IgD-negative memory B cell (primary cell): ENCODE results near the gene SRA1. TPM values are rescaled to one million over a fixed set of nuclear protein-coding genes. Genes with fewer than 3 reads are reported as not detected.
A peak's percentile ranks its signal among the peaks of the same experiment; 100 is the strongest.
"Not testable (repeated sequence)": the region's sequence is repeated elsewhere in the genome, so short reads cannot be mapped to it uniquely, and the experiment has no call there.

ENCODE experiments used
- H3K27ac Mint-ChIP-seq, 3 donors: one replicate each; pipeline ENCODE4 v1.8.0; 2020 to 2022; ENCODE audit warnings: mild to moderate bottlenecking in 3 of 3, mixed read lengths in 3 of 3, moderate library complexity in 1 of 3
- H3K27me3 Mint-ChIP-seq: one replicate; pipeline ENCODE4 v1.8.0; 2021; ENCODE audit warnings: mixed read lengths
- H3K36me3 Mint-ChIP-seq: one replicate; pipeline ENCODE4 v1.8.0; 2020; ENCODE audit warnings: mild to moderate bottlenecking, mixed read lengths
- H3K4me1 Mint-ChIP-seq, 3 donors: one replicate each; pipeline ENCODE4 v1.8.0; 2020 to 2022; ENCODE audit warnings: mixed read lengths in 3 of 3, mild to moderate bottlenecking in 1 of 3
- H3K4me3 Mint-ChIP-seq, 4 donors: one replicate each; pipeline ENCODE4 v1.8.0; 2020 to 2022; ENCODE audit warnings: mild to moderate bottlenecking in 4 of 4, mixed read lengths in 4 of 4, moderate library complexity in 3 of 4
- H3K9me3 Mint-ChIP-seq, 3 donors: one replicate each; pipeline ENCODE4 v1.8.0; 2020 to 2021; ENCODE audit warnings: mixed read lengths in 3 of 3, mild to moderate bottlenecking in 1 of 3
- polyA plus RNA-seq: library from polyadenylated mRNA; unstranded; fragments of 300-500 nt; fragmentation: Illumina TruSeq; gene quantifications from one replicate; pipeline ENCODE4 v1.2.3, GENCODE V29; 2021

SRA1 gene
- polyA plus RNA-seq, 1 donor from 2014 or later, result 31.8 TPM

GRCh38 chr5:140587495-140587894 is 30.2 kb upstream of the SRA1 start:
- H3K27me3 Mint-ChIP-seq, result no peaks in the 10 kb centered on the region
- no peak overlapping the region for H3K4me3 Mint-ChIP-seq
- no peaks in the 10 kb centered on the region for H3K4me1 Mint-ChIP-seq
- no peak overlapping the region for H3K27ac Mint-ChIP-seq
- H3K9me3 Mint-ChIP-seq, result no peaks in the 10 kb centered on the region
- H3K36me3 Mint-ChIP-seq, result peaks cover 1% of the 10 kb centered on the region

GRCh38 chr5:140579188-140579747 is 22.0 kb upstream of the SRA1 start:
- H3K36me3 Mint-ChIP-seq, H3K27ac Mint-ChIP-seq, H3K27me3 Mint-ChIP-seq, H3K4me3 Mint-ChIP-seq, H3K4me1 Mint-ChIP-seq, H3K9me3 Mint-ChIP-seq: not testable (repeated sequence)

DNA sequence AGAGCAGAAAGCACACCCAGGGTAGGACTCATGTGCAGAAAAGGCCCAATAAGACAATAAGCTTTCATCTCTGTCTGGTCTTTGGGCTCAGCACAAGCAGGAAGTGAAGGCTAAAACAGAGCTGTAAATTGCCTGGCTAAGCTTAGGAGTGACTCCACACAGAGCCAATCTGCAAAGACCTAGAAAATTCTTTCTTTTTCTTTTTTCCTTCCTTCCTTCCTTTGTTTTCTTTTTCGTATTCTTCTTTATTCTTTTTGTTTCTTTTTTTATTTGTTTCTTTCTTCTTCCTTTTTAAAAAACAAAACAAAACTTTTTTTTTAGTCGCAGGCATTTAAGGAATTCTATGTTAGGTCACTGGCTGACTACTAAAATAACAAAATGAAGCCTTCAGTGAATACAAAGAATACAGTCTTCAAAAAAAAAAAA is 19.5 kb upstream of the SRA1 start:
- Mint-ChIP-seq H3K4me1 (peaks cover 0 to 3% (median 0%) of the 10 kb centered on the region in 3 donors), H3K27ac (no peak overlapping the region), H3K9me3 (no peaks in the 10 kb centered on the region), H3K4me3 (no peak overlapping the region), H3K27me3 (no peaks in the 10 kb centered on the region), H3K36me3 (peaks cover 5% of the 10 kb centered on the region)

GRCh38 chr5:140575309-140575708 is 18.0 kb upstream of the SRA1 start:
- no peak overlapping the region for H3K27ac Mint-ChIP-seq

GRCh38 chr5:140574165-140574564 is 16.9 kb upstream of the SRA1 start:
- Mint-ChIP-seq H3K4me3 (no peak overlapping the region), H3K27me3 (no peaks in the 10 kb centered on the region), H3K9me3 (no peaks in the 10 kb centered on the region), H3K27ac (no peak overlapping the region), H3K36me3 (peaks cover 8% of the 10 kb centered on the region), H3K4me1 (peaks cover 6 to 11% (median 8%) of the 10 kb centered on the region in 3 donors)

More at GRCh38 chr5:140575309-140575708, 18.0 kb upstream of the SRA1 start:
- Mint-ChIP-seq H3K9me3 (no peaks in the 10 kb centered on the region), H3K27me3 (no peaks in the 10 kb centered on the region), H3K36me3 (peaks cover 7% of the 10 kb centered on the region), H3K4me3 (no peak overlapping the region), H3K4me1 (peaks cover under 1 to 2% (median 2%) of the 10 kb centered on the region in 3 donors)

GRCh38 chr5:140573683-140574082 is 16.4 kb upstream of the SRA1 start:
- Mint-ChIP-seq H3K4me3 (no peak overlapping the region), H3K27ac (no peak overlapping the region), H3K36me3 (peaks cover 9% of the 10 kb centered on the region), H3K27me3 (no peaks in the 10 kb centered on the region), H3K9me3 (no peaks in the 10 kb centered on the region), H3K4me1 (peaks cover 11 to 13% (median 11%) of the 10 kb centered on the region in 3 donors)

- Mint-ChIP-seq H3K27me3 (no peaks in the 10 kb centered on the region), H3K27ac (no peak overlapping the region), H3K4me3 (no peak overlapping the region), H3K36me3 (peaks cover 13% of the 10 kb centered on the region), H3K4me1 (peaks cover 12 to 21% (median 13%) of the 10 kb centered on the region in 3 donors), H3K9me3 (no peaks in the 10 kb centered on the region)
Measured at GRCh38 chr5:140571105-140571504, 13.8 kb upstream of the SRA1 start.

DNA sequence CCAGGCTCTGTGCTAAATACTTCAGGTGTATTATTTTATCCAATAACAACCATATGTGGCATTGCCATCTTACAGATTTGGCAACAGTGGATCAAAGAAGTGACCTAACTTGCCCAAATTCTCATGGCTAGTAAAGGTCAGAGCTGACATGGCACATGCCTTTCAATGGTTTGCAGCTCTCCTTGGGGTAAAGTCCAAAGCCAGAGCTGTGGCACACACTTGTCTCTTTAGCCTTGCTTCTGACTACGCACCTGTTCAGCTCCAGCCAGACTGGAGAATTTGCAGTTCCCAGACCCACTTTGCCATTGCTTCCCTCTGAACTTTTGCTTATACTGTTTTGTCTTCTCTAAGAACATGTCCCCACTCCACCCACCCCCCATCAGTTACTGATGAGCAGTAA is 13.2 kb upstream of the SRA1 start:
- Mint-ChIP-seq H3K4me3 (no peak overlapping the region), H3K4me1 (peaks cover 13 to 25% (median 17%) of the 10 kb centered on the region in 3 donors), H3K9me3 (no peaks in the 10 kb centered on the region), H3K27ac (peak overlapping the region in 1 of 3 donors; percentile 74), H3K27me3 (no peaks in the 10 kb centered on the region), H3K36me3 (peaks cover 15% of the 10 kb centered on the region)

DNA sequence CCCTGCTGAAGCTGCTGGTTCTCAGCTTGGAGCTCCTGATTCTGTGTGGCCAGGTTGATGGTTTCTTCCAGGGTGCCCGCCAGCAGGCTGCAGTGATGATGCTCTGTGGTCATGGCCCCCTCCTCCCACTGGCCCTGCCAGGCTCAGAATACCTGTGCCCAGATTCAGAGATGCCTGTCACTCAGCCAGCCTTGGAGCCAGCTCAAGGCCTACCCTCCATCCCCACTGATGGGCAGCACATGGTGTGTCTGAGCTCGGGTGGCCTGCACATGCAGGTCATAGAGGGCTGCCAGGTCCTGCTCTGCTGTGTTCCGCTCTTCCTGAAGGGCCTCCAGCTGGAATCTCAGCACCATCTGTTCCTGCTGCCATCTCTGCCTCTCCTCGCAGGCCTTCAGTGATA is 12.8 kb upstream of the SRA1 start:
- H3K4me3 Mint-ChIP-seq, result no peak overlapping the region
- H3K9me3 Mint-ChIP-seq, result no peaks in the 10 kb centered on the region
- peak overlapping the region in 2 of 3 donors; percentile 74 to 95 for H3K27ac Mint-ChIP-seq
- H3K4me1 Mint-ChIP-seq, result peaks cover 13 to 28% (median 22%) of the 10 kb centered on the region in 3 donors
- no peaks in the 10 kb centered on the region for H3K27me3 Mint-ChIP-seq
- peaks cover 15% of the 10 kb centered on the region for H3K36me3 Mint-ChIP-seq

DNA sequence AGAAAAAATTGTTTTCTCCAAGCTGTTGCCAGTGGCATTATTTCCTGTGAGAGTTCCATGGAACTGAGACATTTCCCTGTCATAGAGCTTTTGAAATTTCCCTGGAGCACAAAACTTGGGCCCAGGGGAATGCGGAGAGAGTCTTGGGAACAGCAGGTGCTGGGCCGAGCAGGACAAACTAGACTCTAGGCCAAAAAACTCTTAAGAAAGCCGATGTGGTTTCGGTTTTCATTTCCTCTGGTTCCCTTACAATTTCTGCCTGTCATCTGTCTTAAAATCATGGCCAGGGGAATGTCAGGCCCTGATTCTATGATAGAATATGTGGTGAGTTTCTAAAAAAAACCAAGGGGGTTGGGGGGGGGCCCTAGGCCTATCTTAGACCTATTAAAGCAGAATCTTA is 11.9 kb upstream of the SRA1 start:
- Mint-ChIP-seq H3K27me3 (no peaks in the 10 kb centered on the region), H3K27ac (peak overlapping the region; percentile 95 to 98 (median 97)), H3K4me3 (peak overlapping the region in 3 of 4 donors; percentile 67 to 88 (median 79)), H3K9me3 (no peaks in the 10 kb centered on the region), H3K4me1 (peaks cover 20 to 31% (median 26%) of the 10 kb centered on the region in 3 donors), H3K36me3 (peaks cover 18% of the 10 kb centered on the region)

DNA sequence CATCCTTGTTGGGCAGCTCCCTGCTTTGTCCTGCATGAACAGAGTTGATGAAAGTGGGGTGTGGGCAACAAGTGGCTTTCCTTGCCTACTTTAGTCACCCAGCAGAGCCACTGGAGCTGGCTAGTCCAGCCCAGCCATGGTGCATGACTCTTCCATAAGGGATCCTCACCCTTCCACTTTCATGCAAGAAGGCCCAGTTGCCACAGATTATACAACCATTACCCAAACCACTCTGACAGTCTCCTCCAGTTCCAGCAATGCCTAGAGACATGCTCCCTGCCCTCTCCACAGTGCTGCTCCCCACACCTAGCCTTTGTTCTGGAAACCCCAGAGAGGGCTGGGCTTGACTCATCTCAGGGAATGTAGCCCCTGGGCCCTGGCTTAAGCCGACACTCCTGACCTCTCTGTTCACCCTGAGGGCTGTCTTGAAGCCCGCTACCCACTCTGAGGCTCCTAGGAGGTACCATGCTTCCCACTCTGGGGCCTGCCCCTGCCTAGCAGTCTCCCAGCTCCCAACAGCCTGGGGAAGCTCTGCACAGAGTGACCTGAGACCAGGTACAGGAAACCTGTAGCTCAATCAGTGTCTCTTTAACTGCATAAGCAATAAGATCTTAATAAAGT is 11.3 kb upstream of the SRA1 start:
- no peaks in the 10 kb centered on the region for H3K9me3 Mint-ChIP-seq
- H3K4me1 Mint-ChIP-seq, result peaks cover 20 to 35% (median 26%) of the 10 kb centered on the region in 3 donors
- H3K36me3 Mint-ChIP-seq, result peaks cover 16% of the 10 kb centered on the region
- H3K4me3 Mint-ChIP-seq, result peak overlapping the region in 3 of 4 donors; percentile 32 to 88 (median 69)
- H3K27me3 Mint-ChIP-seq, result no peaks in the 10 kb centered on the region
- peak overlapping the region; percentile 95 to 98 (median 97) for H3K27ac Mint-ChIP-seq

DNA sequence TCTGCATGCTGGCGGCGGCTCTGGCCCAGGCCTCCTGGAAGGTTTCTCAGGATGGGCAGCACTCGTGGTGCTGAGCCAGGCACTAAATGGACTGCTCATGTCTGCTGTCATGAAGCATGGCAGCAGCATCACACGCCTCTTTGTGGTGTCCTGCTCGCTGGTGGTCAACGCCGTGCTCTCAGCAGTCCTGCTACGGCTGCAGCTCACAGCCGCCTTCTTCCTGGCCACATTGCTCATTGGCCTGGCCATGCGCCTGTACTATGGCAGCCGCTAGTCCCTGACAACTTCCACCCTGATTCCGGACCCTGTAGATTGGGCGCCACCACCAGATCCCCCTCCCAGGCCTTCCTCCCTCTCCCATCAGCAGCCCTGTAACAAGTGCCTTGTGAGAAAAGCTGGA is 10.6 kb upstream of the SRA1 start:
- Mint-ChIP-seq H3K27ac (peak overlapping the region in 2 of 3 donors; percentile 60 to 85), H3K27me3 (no peaks in the 10 kb centered on the region), H3K9me3 (no peaks in the 10 kb centered on the region), H3K4me1 (peaks cover 20 to 37% (median 27%) of the 10 kb centered on the region in 3 donors), H3K4me3 (peak overlapping the region in 1 of 4 donors; percentile 13), H3K36me3 (peaks cover 12% of the 10 kb centered on the region)

- no peaks in the 10 kb centered on the region for H3K9me3 Mint-ChIP-seq
- peak overlapping the region in 2 of 4 donors; percentile 82 to 89 for H3K4me3 Mint-ChIP-seq
- no peaks in the 10 kb centered on the region for H3K27me3 Mint-ChIP-seq
- peak overlapping the region; percentile 17 to 85 (median 60) for H3K27ac Mint-ChIP-seq
- peaks cover 15% of the 10 kb centered on the region for H3K36me3 Mint-ChIP-seq
- H3K4me1 Mint-ChIP-seq, result peaks cover 20 to 42% (median 27%) of the 10 kb centered on the region in 3 donors
Measured at GRCh38 chr5:140567136-140567818, 10.0 kb upstream of the SRA1 start.

GRCh38 chr5:140566665-140567064 is 9.4 kb upstream of the SRA1 start:
- H3K9me3 Mint-ChIP-seq, result no peaks in the 10 kb centered on the region
- H3K27ac Mint-ChIP-seq, result peak overlapping the region in 2 of 3 donors; percentile 60 to 85
- H3K4me3 Mint-ChIP-seq, result peak overlapping the region in 2 of 4 donors; percentile 82 to 89
- H3K36me3 Mint-ChIP-seq, result peaks cover 15% of the 10 kb centered on the region
- peaks cover 20 to 42% (median 27%) of the 10 kb centered on the region in 3 donors for H3K4me1 Mint-ChIP-seq
- no peaks in the 10 kb centered on the region for H3K27me3 Mint-ChIP-seq

DNA sequence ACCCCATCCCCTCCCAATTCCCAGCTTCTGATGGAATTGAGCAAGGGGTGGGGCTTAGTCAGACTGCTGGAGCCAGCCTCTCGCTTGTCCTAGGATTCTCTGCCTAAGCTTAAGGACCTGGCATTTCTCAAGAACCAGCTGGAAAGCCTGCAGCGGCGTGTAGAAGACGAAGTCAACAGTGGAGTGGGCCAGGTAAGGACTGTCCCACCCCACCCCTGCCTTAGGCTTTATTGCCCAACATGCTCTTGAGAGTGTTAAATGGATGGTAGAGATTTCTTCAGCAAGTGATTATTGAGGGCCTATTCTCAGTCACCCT is 8.5 kb upstream of the SRA1 start:
- Mint-ChIP-seq H3K27me3 (no peaks in the 10 kb centered on the region), H3K4me1 (peaks cover 20 to 44% (median 27%) of the 10 kb centered on the region in 3 donors), H3K27ac (peak overlapping the region in 2 of 3 donors; percentile 82 to 96), H3K9me3 (no peaks in the 10 kb centered on the region), H3K4me3 (peak overlapping the region in 3 of 4 donors; percentile 89 to 98 (median 97)), H3K36me3 (peaks cover 15% of the 10 kb centered on the region)
